ENCODE measurements around the gene PLIN4.

PLIN4 gene

GRCh38 chr19:4453232-4454179 is 64.8 kb downstream of the PLIN4 start:
- Histone ChIP-seq H3K4me3 (ENCODE audit: low read depth, low read length) (no peak overlapping the region), H3K9me3 (no peaks in the 10 kb centered on the region), H3K4me1 (peaks cover 4% of the 10 kb centered on the region; the same call in 1 of the 2 replicates), H3K36me3 (peaks cover 24% of the 10 kb centered on the region), H3K27me3 (no peaks in the 10 kb centered on the region)
- no peak for DNase-seq
- no peak for TF ChIP-seq CTCF (IDR thresholded peaks at IDR 0.05; ENCODE audit: low read depth, low read length)

GRCh38 chr19:4452230-4452990 is 65.9 kb downstream of the PLIN4 start:
- Histone ChIP-seq H3K9me3 (no peaks in the 10 kb centered on the region), H3K27me3 (no peaks in the 10 kb centered on the region), H3K36me3 (peaks cover 35% of the 10 kb centered on the region), H3K4me1 (peaks cover 4% of the 10 kb centered on the region; the same call in 1 of the 2 replicates), H3K4me3 (ENCODE audit: low read depth, low read length) (no peak overlapping the region)
- no peak for DNase-seq
- no peak for TF ChIP-seq CTCF (IDR thresholded peaks at IDR 0.05; ENCODE audit: low read depth, low read length)

All from BE2C (cell line).